Pons (tissue), 1 donor: Measurements from ENCODE around the gene GABRB1.

Experiments
- DNase-seq: peaks from one replicate; pipeline ENCODE4 v3.0.0-alpha.2; 2016; ENCODE audit warnings: low spot score

The GABRB1 gene

GRCh38 chr4:47118192-47118929 lies 87.0 kb downstream of the GABRB1 start:
- DNase-seq = no peak

- no peak for DNase-seq
Observed at GRCh38 chr4:47120783-47121182, 89.4 kb downstream of the GABRB1 start.

- peak; percentile 95 for DNase-seq
Observed at GRCh38 chr4:47122592-47123291, 91.4 kb downstream of the GABRB1 start.

- no peak for DNase-seq
Observed at GRCh38 chr4:47128991-47129390, 97.6 kb downstream of the GABRB1 start.

GRCh38 chr4:47135210-47135609 lies 103.8 kb downstream of the GABRB1 start:
- DNase-seq = no peak

- DNase-seq = no peak
Observed at GRCh38 chr4:47143261-47143660, 111.9 kb downstream of the GABRB1 start.

GRCh38 chr4:47145630-47146029 lies 114.3 kb downstream of the GABRB1 start:
- no peak for DNase-seq

GRCh38 chr4:47154816-47155370 lies 123.5 kb downstream of the GABRB1 start:
- no peak for DNase-seq

GRCh38 chr4:47155919-47156318 lies 124.6 kb downstream of the GABRB1 start:
- DNase-seq = no peak

- DNase-seq = no peak
Observed at GRCh38 chr4:47160095-47160494, 128.7 kb downstream of the GABRB1 start.

GRCh38 chr4:47167081-47168035 lies 136.0 kb downstream of the GABRB1 start:
- no peak for DNase-seq

GRCh38 chr4:47184083-47184482 lies 152.7 kb downstream of the GABRB1 start:
- no peak for DNase-seq

- no peak for DNase-seq
Observed at GRCh38 chr4:47185761-47186160, 154.4 kb downstream of the GABRB1 start.

- DNase-seq = no peak
Observed at GRCh38 chr4:47187608-47188007, 156.2 kb downstream of the GABRB1 start.

GRCh38 chr4:47193179-47193578 lies 161.8 kb downstream of the GABRB1 start:
- no peak for DNase-seq

GRCh38 chr4:47194036-47194737 lies 162.8 kb downstream of the GABRB1 start:
- DNase-seq = no peak

- DNase-seq = peak; percentile 29
Observed at GRCh38 chr4:47195706-47196105, 164.3 kb downstream of the GABRB1 start.

GRCh38 chr4:47198791-47199190 lies 167.4 kb downstream of the GABRB1 start:
- DNase-seq = no peak

- DNase-seq = no peak
Observed at GRCh38 chr4:47203593-47203992, 172.2 kb downstream of the GABRB1 start.

GRCh38 chr4:47207555-47207954 lies 176.2 kb downstream of the GABRB1 start:
- DNase-seq = no peak

- DNase-seq = no peak
Observed at GRCh38 chr4:47209833-47210232, 178.5 kb downstream of the GABRB1 start.

GRCh38 chr4:47210828-47211227 lies 179.5 kb downstream of the GABRB1 start:
- DNase-seq = no peak
